Measurements from ENCODE around the gene KRTAP9-7. TPM values are rescaled to one million over a fixed set of nuclear protein-coding genes. Genes with fewer than 3 reads are reported as not detected.

Gene KRTAP9-7
- total and polyA plus RNA-seq, 2 experiments from 2014 or later: not detected

DNA sequence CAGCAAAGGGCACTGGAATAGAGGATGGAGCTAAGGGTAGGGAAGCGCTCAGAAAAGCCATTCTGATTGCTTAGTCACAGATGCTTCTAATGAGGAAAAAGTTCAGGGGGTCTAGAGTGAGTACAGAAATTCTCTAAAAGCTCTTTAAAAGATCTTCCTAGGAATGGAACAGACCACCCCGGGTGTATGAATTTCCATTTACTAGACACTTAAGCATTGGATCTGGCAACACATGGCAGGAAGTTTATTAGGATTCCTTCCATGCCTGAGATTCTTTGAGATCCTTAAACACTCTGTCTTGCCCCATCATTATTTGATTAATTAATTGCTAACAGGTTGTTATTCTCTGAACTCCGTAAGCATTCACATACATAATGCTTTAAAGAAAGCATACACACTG, 8.5 kb downstream of the KRTAP9-7 start:
- Histone ChIP-seq H3K9me2 (ENCODE audit: insufficient read depth) (0 out of 2 replicates have a peak, but pooled peaks cover 3% of the 10 kb centered on the region), H3K27ac (ENCODE audit: low read depth) (peak overlapping the region; percentile 47; the same call in 1 of the 2 replicates), H4K20me1 (replicated peaks; ENCODE audit: insufficient read depth) (no peaks in the 10 kb centered on the region), H2AFZ (0 out of 2 replicates have a peak overlapping the region, but pooled peaks have one; percentile 30), H3F3A (replicated peaks; ENCODE audit: low read depth) (no peaks in the 10 kb centered on the region), H3K79me2 (replicated peaks; ENCODE audit: insufficient read depth) (no peaks in the 10 kb centered on the region), H3K4me2 (peak overlapping the region; percentile 6; the same call in 1 of the 2 replicates), H3K4me3 (no peak overlapping the region), H3K4me1 (ENCODE audit: insufficient read depth) (peaks cover 19% of the 10 kb centered on the region), H3K36me3 (ENCODE audit: insufficient read depth) (no peaks in the 10 kb centered on the region), H3K27me3 (ENCODE audit: insufficient read depth) (no peaks in the 10 kb centered on the region)
- Mint-ChIP-seq H3K4me3 (no peak overlapping the region), H3K36me3 (ENCODE audit: low read depth) (no peaks in the 10 kb centered on the region), H3K27me3 (ENCODE audit: insufficient read depth, low read depth, poor library complexity) (no peaks in the 10 kb centered on the region), H3K27ac (no peak overlapping the region), H3K4me1 (peaks cover 18% of the 10 kb centered on the region), H3K9me3 (no peaks in the 10 kb centered on the region)
- TF ChIP-seq REST (IDR thresholded peaks at IDR 0.05; ENCODE audit: unreplicated experiment) (no peak), ZNF331 (CRISPR knock-in tag; IDR thresholded peaks at IDR 0.05; ENCODE audit: low read depth) (no peak), EZH2 (IDR thresholded peaks at IDR 0.05; ENCODE audit: low read depth, unreplicated experiment) (no peak), POLR2AphosphoS5 (IDR thresholded peaks at IDR 0.05; ENCODE audit: low read depth) (no peak), CREB1 (CRISPR knock-in tag; IDR thresholded peaks at IDR 0.05; ENCODE audit: low read depth) (no peak), STAT1 (IDR thresholded peaks at IDR 0.05; ENCODE audit: unreplicated experiment) (no peak), ETS1 (IDR thresholded peaks at IDR 0.05) (no peak), ZNF114 (CRISPR knock-in tag; IDR thresholded peaks at IDR 0.05) (no peak), JUNB (IDR thresholded peaks at IDR 0.05; ENCODE audit: unreplicated experiment) (no peak), CTCF (conservative IDR thresholded peaks at IDR 0.05; ENCODE audit: low read depth in 2 of 2) (no peak), NANOG (IDR thresholded peaks at IDR 0.05; ENCODE audit: borderline replicate concordance) (no peak), EZH2phosphoT487 (IDR thresholded peaks at IDR 0.05; ENCODE audit: unreplicated experiment) (no peak)
- TF ChIP-seq, protein P1, sequence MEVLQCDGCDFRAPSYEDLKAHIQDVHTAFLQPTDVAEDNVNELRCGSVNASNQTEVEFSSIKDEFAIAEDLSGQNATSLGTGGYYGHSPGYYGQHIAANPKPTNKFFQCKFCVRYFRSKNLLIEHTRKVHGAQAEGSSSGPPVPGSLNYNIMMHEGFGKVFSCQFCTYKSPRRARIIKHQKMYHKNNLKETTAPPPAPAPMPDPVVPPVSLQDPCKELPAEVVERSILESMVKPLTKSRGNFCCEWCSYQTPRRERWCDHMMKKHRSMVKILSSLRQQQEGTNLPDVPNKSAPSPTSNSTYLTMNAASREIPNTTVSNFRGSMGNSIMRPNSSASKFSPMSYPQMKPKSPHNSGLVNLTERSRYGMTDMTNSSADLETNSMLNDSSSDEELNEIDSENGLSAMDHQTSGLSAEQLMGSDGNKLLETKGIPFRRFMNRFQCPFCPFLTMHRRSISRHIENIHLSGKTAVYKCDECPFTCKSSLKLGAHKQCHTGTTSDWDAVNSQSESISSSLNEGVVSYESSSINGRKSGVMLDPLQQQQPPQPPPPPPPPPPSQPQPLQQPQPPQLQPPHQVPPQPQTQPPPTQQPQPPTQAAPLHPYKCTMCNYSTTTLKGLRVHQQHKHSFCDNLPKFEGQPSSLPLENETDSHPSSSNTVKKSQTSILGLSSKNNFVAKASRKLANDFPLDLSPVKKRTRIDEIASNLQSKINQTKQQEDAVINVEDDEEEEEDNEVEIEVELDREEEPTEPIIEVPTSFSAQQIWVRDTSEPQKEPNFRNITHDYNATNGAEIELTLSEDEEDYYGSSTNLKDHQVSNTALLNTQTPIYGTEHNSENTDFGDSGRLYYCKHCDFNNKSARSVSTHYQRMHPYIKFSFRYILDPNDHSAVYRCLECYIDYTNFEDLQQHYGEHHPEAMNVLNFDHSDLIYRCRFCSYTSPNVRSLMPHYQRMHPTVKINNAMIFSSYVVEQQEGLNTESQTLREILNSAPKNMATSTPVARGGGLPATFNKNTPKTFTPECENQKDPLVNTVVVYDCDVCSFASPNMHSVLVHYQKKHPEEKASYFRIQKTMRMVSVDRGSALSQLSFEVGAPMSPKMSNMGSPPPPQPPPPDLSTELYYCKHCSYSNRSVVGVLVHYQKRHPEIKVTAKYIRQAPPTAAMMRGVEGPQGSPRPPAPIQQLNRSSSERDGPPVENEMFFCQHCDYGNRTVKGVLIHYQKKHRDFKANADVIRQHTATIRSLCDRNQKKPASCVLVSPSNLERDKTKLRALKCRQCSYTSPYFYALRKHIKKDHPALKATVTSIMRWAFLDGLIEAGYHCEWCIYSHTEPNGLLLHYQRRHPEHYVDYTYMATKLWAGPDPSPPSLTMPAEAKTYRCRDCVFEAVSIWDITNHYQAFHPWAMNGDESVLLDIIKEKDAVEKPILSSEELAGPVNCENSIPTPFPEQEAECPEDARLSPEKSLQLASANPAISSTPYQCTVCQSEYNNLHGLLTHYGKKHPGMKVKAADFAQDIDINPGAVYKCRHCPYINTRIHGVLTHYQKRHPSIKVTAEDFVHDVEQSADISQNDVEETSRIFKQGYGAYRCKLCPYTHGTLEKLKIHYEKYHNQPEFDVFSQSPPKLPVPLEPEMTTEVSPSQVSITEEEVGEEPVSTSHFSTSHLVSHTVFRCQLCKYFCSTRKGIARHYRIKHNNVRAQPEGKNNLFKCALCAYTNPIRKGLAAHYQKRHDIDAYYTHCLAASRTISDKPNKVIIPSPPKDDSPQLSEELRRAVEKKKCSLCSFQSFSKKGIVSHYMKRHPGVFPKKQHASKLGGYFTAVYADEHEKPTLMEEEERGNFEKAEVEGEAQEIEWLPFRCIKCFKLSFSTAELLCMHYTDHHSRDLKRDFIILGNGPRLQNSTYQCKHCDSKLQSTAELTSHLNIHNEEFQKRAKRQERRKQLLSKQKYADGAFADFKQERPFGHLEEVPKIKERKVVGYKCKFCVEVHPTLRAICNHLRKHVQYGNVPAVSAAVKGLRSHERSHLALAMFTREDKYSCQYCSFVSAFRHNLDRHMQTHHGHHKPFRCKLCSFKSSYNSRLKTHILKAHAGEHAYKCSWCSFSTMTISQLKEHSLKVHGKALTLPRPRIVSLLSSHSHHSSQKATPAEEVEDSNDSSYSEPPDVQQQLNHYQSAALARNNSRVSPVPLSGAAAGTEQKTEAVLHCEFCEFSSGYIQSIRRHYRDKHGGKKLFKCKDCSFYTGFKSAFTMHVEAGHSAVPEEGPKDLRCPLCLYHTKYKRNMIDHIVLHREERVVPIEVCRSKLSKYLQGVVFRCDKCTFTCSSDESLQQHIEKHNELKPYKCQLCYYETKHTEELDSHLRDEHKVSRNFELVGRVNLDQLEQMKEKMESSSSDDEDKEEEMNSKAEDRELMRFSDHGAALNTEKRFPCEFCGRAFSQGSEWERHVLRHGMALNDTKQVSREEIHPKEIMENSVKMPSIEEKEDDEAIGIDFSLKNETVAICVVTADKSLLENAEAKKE (CRISPR knock-in tag; IDR thresholded peaks at IDR 0.05): no peak
- DNase-seq (ENCODE audit: low spot score): peak; percentile 21
- no peak for ATAC-seq

All from GM23338 (cell line).